H9 (cell line): Measurements from ENCODE around the gene CBX5. TPM values are rescaled to one million over a fixed set of nuclear protein-coding genes. Genes with fewer than 3 reads are reported as not detected.
A peak's percentile ranks its signal among the peaks of the same experiment; 100 is the strongest.
"Not testable (repeated sequence)": the region's sequence is repeated elsewhere in the genome, so short reads cannot be mapped to it uniquely, and the experiment has no call there.

Experiments used
- DNase-seq: peaks from one replicate; pipeline ENCODE4 v3.0.0-alpha.2; 2017
- H2AFZ ChIP-seq: one replicate; pipeline ENCODE4 v1.6.1; 2013; ENCODE audit warnings: mild to moderate bottlenecking, low read length, control low read depth, moderate library complexity
- H2AK5ac ChIP-seq: 2 replicates; pipeline ENCODE4 v1.6.1; 2013; ENCODE audit warnings: low read length, control low read depth, mixed read lengths; ENCODE audit not compliant: insufficient read length
- H2BK120ac ChIP-seq: one replicate; pipeline ENCODE4 v1.6.1; 2013; ENCODE audit warnings: low read depth, mild to moderate bottlenecking, low read length, control low read depth, inconsistent platforms; ENCODE audit not compliant: poor library complexity, severe bottlenecking
- H2BK12ac ChIP-seq: 2 replicates; pipeline ENCODE4 v1.6.1; 2013; ENCODE audit warnings: low read length, control low read depth, mixed read lengths, low read depth; ENCODE audit not compliant: insufficient read length
- H2BK15ac ChIP-seq: 2 replicates; pipeline ENCODE4 v1.6.1; 2013; ENCODE audit warnings: low read depth, low read length, control low read depth
- H2BK20ac ChIP-seq: one replicate; pipeline ENCODE4 v1.6.1; 2013; ENCODE audit warnings: low read depth, mild to moderate bottlenecking, low read length, control low read depth, inconsistent platforms; ENCODE audit not compliant: poor library complexity, severe bottlenecking
- H2BK5ac ChIP-seq: 2 replicates; pipeline ENCODE4 v1.6.1; 2013; ENCODE audit warnings: low read length, control low read depth, mixed read lengths; ENCODE audit not compliant: insufficient read length
- H3K14ac ChIP-seq: 2 replicates; pipeline ENCODE4 v1.6.1; 2013; ENCODE audit warnings: low read length, control low read depth; ENCODE audit not compliant: insufficient read depth
- H3K18ac ChIP-seq: 2 replicates; pipeline ENCODE4 v1.6.1; 2013; ENCODE audit warnings: low read depth, mild to moderate bottlenecking, mixed read lengths, low read length, control low read depth; ENCODE audit not compliant: insufficient read length
- H3K23ac ChIP-seq: 2 replicates; pipeline ENCODE4 v1.6.1; 2013; ENCODE audit warnings: low read length, control low read depth, mixed read lengths, low read depth; ENCODE audit not compliant: insufficient read length
- H3K23me2 ChIP-seq: 2 replicates; pipeline ENCODE4 v1.6.1; 2013; ENCODE audit warnings: low read depth, mild to moderate bottlenecking, mixed read lengths, low read length, control low read depth; ENCODE audit not compliant: insufficient read length, poor library complexity, severe bottlenecking
- H3K27ac ChIP-seq: 2 replicates; pipeline ENCODE4 v1.5.1; 2013; ENCODE audit warnings: low read length, control low read depth, mixed read lengths, low read depth; ENCODE audit not compliant: insufficient read length
- H3K27me3 ChIP-seq: 2 replicates; pipeline ENCODE4 v1.6.1; 2013; ENCODE audit warnings: low read length, control low read depth, inconsistent platforms; ENCODE audit not compliant: insufficient read depth
- H3K4ac ChIP-seq: 2 replicates; pipeline ENCODE4 v1.6.1; 2013; ENCODE audit warnings: low read depth, mild to moderate bottlenecking, control low read depth, inconsistent platforms, low read length, moderate library complexity
- H3K4me1 ChIP-seq: 2 replicates; pipeline ENCODE4 v1.6.1; 2013; ENCODE audit warnings: low read length, control low read depth, inconsistent platforms; ENCODE audit not compliant: insufficient read depth
- H3K4me2 ChIP-seq: 2 replicates; pipeline ENCODE4 v1.6.1; 2013; ENCODE audit warnings: low read length, control low read depth, mixed read lengths; ENCODE audit not compliant: insufficient read length, insufficient read depth
- H3K56ac ChIP-seq: 2 replicates; pipeline ENCODE4 v1.6.1; 2013; ENCODE audit warnings: low read depth, mild to moderate bottlenecking, mixed read lengths, low read length, control low read depth; ENCODE audit not compliant: insufficient read length
- H3K79me1 ChIP-seq: 2 replicates; pipeline ENCODE4 v1.6.1; 2013; ENCODE audit warnings: low read depth, mild to moderate bottlenecking, moderate library complexity, low read length, control low read depth, inconsistent platforms; ENCODE audit not compliant: insufficient read depth, poor library complexity, severe bottlenecking
- H3K79me2 ChIP-seq: 2 replicates; pipeline ENCODE4 v1.6.1; 2013; ENCODE audit warnings: low read length, control low read depth, inconsistent platforms; ENCODE audit not compliant: insufficient read depth
- H3K9ac ChIP-seq: 2 replicates; pipeline ENCODE4 v1.6.1; 2013; ENCODE audit warnings: low read length, control low read depth, mixed read lengths; ENCODE audit not compliant: insufficient read length; ENCODE audit errors: extremely low read depth
- H3K9me3 ChIP-seq: one replicate; pipeline ENCODE4 v1.6.1; 2013; ENCODE audit warnings: low read depth, low read length, inconsistent platforms; ENCODE audit not compliant: control insufficient read depth
- H3T11ph ChIP-seq: one replicate; pipeline ENCODE4 v1.6.1; 2013; ENCODE audit warnings: mild to moderate bottlenecking, low read length, control low read depth, inconsistent platforms
- H4K20me1 ChIP-seq: one replicate; pipeline ENCODE4 v1.6.1; 2013; ENCODE audit not compliant: control insufficient read depth, insufficient read length, insufficient read depth
- H4K5ac ChIP-seq: 2 replicates; pipeline ENCODE4 v1.6.1; 2013; ENCODE audit warnings: low read depth, mild to moderate bottlenecking, mixed read lengths, low read length, control low read depth; ENCODE audit not compliant: insufficient read length
- H4K8ac ChIP-seq: replicated peaks from 2 replicates; pipeline ENCODE4 v1.6.1; 2013; ENCODE audit warnings: low read length, control low read depth, mixed read lengths, low read depth; ENCODE audit not compliant: insufficient read length
- H4K91ac ChIP-seq: 2 replicates; pipeline ENCODE4 v1.6.1; 2013; ENCODE audit warnings: low read depth, mild to moderate bottlenecking, moderate library complexity, mixed read lengths, low read length, control low read depth; ENCODE audit not compliant: insufficient read length
- H3K27ac Mint-ChIP-seq, 3 experiments: 2 replicates in 2 of 3; 3 replicates in 1 of 3; pipeline ENCODE4 v1.8.0; 2020 to 2021; ENCODE audit warnings: mixed read lengths in 3 of 3, mild to moderate bottlenecking in 1 of 3, moderate library complexity in 1 of 3
- H3K27me3 Mint-ChIP-seq: 2 replicates; pipeline ENCODE4 v1.8.0; 2021; ENCODE audit warnings: low read depth, mild to moderate bottlenecking, moderate library complexity, mixed read lengths
- H3K36me3 Mint-ChIP-seq, 3 experiments: 2 replicates in 2 of 3; 3 replicates in 1 of 3; pipeline ENCODE4 v1.8.0; 2020 to 2021; ENCODE audit warnings: low read depth in 3 of 3, mixed read lengths in 3 of 3; ENCODE audit not compliant: insufficient read depth in 1 of 3
- H3K4me1 Mint-ChIP-seq, 2 experiments: 2 replicates each; pipeline ENCODE4 v1.8.0; 2020; ENCODE audit warnings: mixed read lengths in 2 of 2
- H3K4me3 Mint-ChIP-seq, 2 experiments: 2 replicates in 1 of 2; 3 replicates in 1 of 2; pipeline ENCODE4 v1.8.0; 2020 to 2021; ENCODE audit warnings: mild to moderate bottlenecking in 2 of 2, mixed read lengths in 2 of 2, moderate library complexity in 1 of 2
- H3K9me3 Mint-ChIP-seq, 2 experiments: 2 replicates in 1 of 2; 3 replicates in 1 of 2; pipeline ENCODE4 v1.8.0; 2020; ENCODE audit warnings: mild to moderate bottlenecking in 2 of 2, mixed read lengths in 2 of 2, moderate library complexity in 1 of 2
- CTCF ChIP-seq: fragments of 200-600 bp; sonication (generic); conservative IDR thresholded peaks from 3 replicates; pipeline ENCODE4 v1.8.0; 2021; ENCODE audit warnings: antibody characterized with exemption, mild to moderate bottlenecking
- WGBS: extraction: QIAGEN DNeasy Blood & Tissue Kit; methylation state at CpG from one replicate; pipeline ENCODE4 v1.1.7; 2013; ENCODE audit warnings: missing lambda C conversion rate, low lambda C conversion rate, mixed read lengths; ENCODE audit not compliant: insufficient read length; ENCODE audit errors: extremely low coverage; 5-methylcytosine and 5-hydroxymethylcytosine counted together
- total RNA-seq: library from RNA; stranded (reverse); gene quantifications from 2 replicates; pipeline ENCODE4 v1.2.1, GENCODE V29; 2021

Gene CBX5
- total RNA-seq, 1 experiment from 2014 or later, result 206 TPM

- H3K79me1 ChIP-seq, result no peaks in the 10 kb centered on the region
- no peak overlapping the region for H2BK12ac ChIP-seq
- H3K18ac ChIP-seq, result no peak overlapping the region
- H3K4me1 Mint-ChIP-seq, result peaks cover 28 to 37% of the 10 kb centered on the region in 2 experiments
- H3K27ac ChIP-seq, result no peak overlapping the region
- TF ChIP-seq CTCF, result peak; percentile 47
- H2BK15ac ChIP-seq, result no peak overlapping the region
- no peak overlapping the region; a peak in 1 of 7 replicates for H3K27ac Mint-ChIP-seq
- no peak overlapping the region for H4K8ac ChIP-seq
- no peaks in the 10 kb centered on the region for H3K4me1 ChIP-seq
- H3K4me3 Mint-ChIP-seq, result no peak overlapping the region
- no peak overlapping the region for H2BK5ac ChIP-seq
- H3K4ac ChIP-seq, result no peak overlapping the region
- no peaks in the 10 kb centered on the region for H3K27me3 Mint-ChIP-seq
- no CpG with 5 or more reads among the region's 2 CpGs for WGBS
- H3K56ac ChIP-seq, result no peak overlapping the region
- H3K9ac ChIP-seq, result no peak overlapping the region
- H2AFZ ChIP-seq, result no peak overlapping the region
- no peaks in the 10 kb centered on the region for H3K23me2 ChIP-seq
- H3K23ac ChIP-seq, result no peak overlapping the region
- H2BK120ac ChIP-seq, result no peak overlapping the region
- no peaks in the 10 kb centered on the region for H3K27me3 ChIP-seq
- H3K79me2 ChIP-seq, result no peaks in the 10 kb centered on the region
- H3K14ac ChIP-seq, result no peak overlapping the region
- no peak overlapping the region for H3K4me2 ChIP-seq
- no peak overlapping the region for H2AK5ac ChIP-seq
- no peak for DNase-seq
- H4K5ac ChIP-seq, result no peak overlapping the region
- H3K9me3 Mint-ChIP-seq, result no peaks in the 10 kb centered on the region
- H3K36me3 Mint-ChIP-seq, result peaks cover 0 to 22% (median 19%) of the 10 kb centered on the region in 3 experiments; a peak in 5 of 7 replicates
- H4K91ac ChIP-seq, result no peak overlapping the region
- no peak overlapping the region for H2BK20ac ChIP-seq
- no peak overlapping the region for H3T11ph ChIP-seq
- H4K20me1 ChIP-seq, result no peaks in the 10 kb centered on the region
- no peaks in the 10 kb centered on the region for H3K9me3 ChIP-seq
Observed at GRCh38 chr12:54232790-54233189, 47.1 kb downstream of the CBX5 start.

- not testable (repeated sequence) for H2BK20ac ChIP-seq, H3K4me1 ChIP-seq, H2AFZ ChIP-seq, H3K14ac ChIP-seq, H3K4me2 ChIP-seq, H3T11ph ChIP-seq, H3K23ac ChIP-seq, H2BK120ac ChIP-seq, H2BK5ac ChIP-seq, H3K79me2 ChIP-seq, H3K4ac ChIP-seq, H4K20me1 ChIP-seq, H4K5ac ChIP-seq, H3K9me3 Mint-ChIP-seq, H3K79me1 ChIP-seq, H3K27ac ChIP-seq, H3K27me3 ChIP-seq, H2BK12ac ChIP-seq, H3K27me3 Mint-ChIP-seq, H4K8ac ChIP-seq, H3K9ac ChIP-seq, H4K91ac ChIP-seq, H2AK5ac ChIP-seq, H3K23me2 ChIP-seq, DNase-seq, H3K9me3 ChIP-seq, H3K18ac ChIP-seq, H3K4me3 Mint-ChIP-seq, H2BK15ac ChIP-seq, H3K56ac ChIP-seq
- peaks cover 0 to 13% (median 11%) of the 10 kb centered on the region in 3 experiments; a peak in 5 of 7 replicates for H3K36me3 Mint-ChIP-seq
- H3K27ac Mint-ChIP-seq, result peak overlapping the region in 1 of 3 experiments; percentile 61; a peak in 1 of 7 replicates
- H3K4me1 Mint-ChIP-seq, result peaks cover 34 to 43% of the 10 kb centered on the region in 2 experiments
- WGBS, result no CpG with 5 or more reads among the region's 3 CpGs
Observed at GRCh38 chr12:54231269-54231668, 48.7 kb downstream of the CBX5 start.
